Breast epithelium (tissue), 4 donors: ENCODE data around the gene CSH2. TPM values are rescaled to one million over a fixed set of nuclear protein-coding genes. Genes with fewer than 3 reads are reported as not detected.

Experiments
- DNase-seq, 2 donors: peaks; one replicate each; pipeline ENCODE4 v3.0.0-alpha.2; 2019; ENCODE audit warnings: low spot score in 2 of 2
- H3K27ac ChIP-seq, 2 donors: fragments of 200-600 bp; sonication (generic) in 1 of 2; one replicate each; pipeline ENCODE4 v1.5.1; 2016 to 2019; ENCODE audit warnings: mild to moderate bottlenecking in 1 of 2
- H3K27me3 ChIP-seq, 2 donors: fragments of 200-600 bp; sonication (generic) in 1 of 2; one replicate each; pipeline versions ENCODE4 v1.5.1 to v1.6.0; 2017 to 2019; ENCODE audit warnings: control low read depth in 1 of 2, mild to moderate bottlenecking in 1 of 2
- H3K36me3 ChIP-seq: fragments of 200-600 bp; one replicate; pipeline ENCODE4 v1.5.1; 2019
- H3K4me1 ChIP-seq, 2 donors: fragments of 200-600 bp; sonication (generic); one replicate each; pipeline ENCODE4 v1.5.1; 2016 to 2019; ENCODE audit warnings: control low read depth in 1 of 2
- H3K4me3 ChIP-seq, 3 donors: fragments of 200-600 bp; sonication (generic); 1 replicate in 2 of 3; 2 replicates in 1 of 3; pipeline ENCODE4 v1.5.1; 2016 to 2019; ENCODE audit warnings: mild to moderate bottlenecking in 3 of 3, moderate library complexity in 2 of 3
- H3K9me3 ChIP-seq, 2 donors: fragments of 200-600 bp; sonication (generic) in 1 of 2; one replicate each; pipeline ENCODE4 v1.5.1; 2016 to 2019; ENCODE audit warnings: control low read depth in 1 of 2
- CTCF ChIP-seq, 3 donors: fragments of 450-650 bp; IDR thresholded peaks; one replicate each; pipeline ENCODE4 v1.5.1; 2016 to 2017; ENCODE audit warnings: antibody characterized with exemption in 3 of 3, mild to moderate bottlenecking in 3 of 3, moderate library complexity in 3 of 3
- POLR2A ChIP-seq: fragments of 450-650 bp; IDR thresholded peaks from one replicate; pipeline ENCODE4 v1.6.1; 2016; ENCODE audit warnings: antibody characterized with exemption, mild to moderate bottlenecking, moderate library complexity
- POLR2AphosphoS5 ChIP-seq, 3 donors: sonication (generic); formaldehyde crosslinking; IDR thresholded peaks; one replicate each; pipeline ENCODE4 v1.6.1; 2017; ENCODE audit warnings: antibody characterized with exemption in 3 of 3
- intact Hi-C: fragments of 100-400 bp; cut with DNase I; formaldehyde crosslinking; loops from one replicate; pipeline ENCODE4 v1.15.1; 2023; ENCODE audit warnings: low total_unique reads
- total RNA-seq, 3 donors: library from RNA; depleted of rRNA; stranded (reverse); fragments of >200 nt; gene quantifications; one replicate each; pipeline ENCODE4 v1.1.0, GENCODE V29; 2016

CSH2 gene
- total RNA-seq, 3 donors from 2014 or later: not detected

GRCh38 chr17:63832455-63832854 lies 41.0 kb downstream of the CSH2 start:
- DNase-seq: no peak
- TF ChIP-seq POLR2A: no peak
- no peak for TF ChIP-seq POLR2AphosphoS5 (IDR thresholded peaks at IDR 0.05)
- TF ChIP-seq CTCF (IDR thresholded peaks at IDR 0.05): no peak
- peaks cover 5 to 24% of the 10 kb centered on the region in 2 donors for H3K4me1 ChIP-seq
- no peak overlapping the region for H3K27ac ChIP-seq
- no peaks in the 10 kb centered on the region for H3K36me3 ChIP-seq
- H3K9me3 ChIP-seq: no peaks in the 10 kb centered on the region
- intact Hi-C loops: no loop called here
- H3K4me3 ChIP-seq: no peak overlapping the region
- H3K27me3 ChIP-seq: no peaks in the 10 kb centered on the region

GRCh38 chr17:63832014-63832413 lies 41.5 kb downstream of the CSH2 start:
- TF ChIP-seq CTCF (IDR thresholded peaks at IDR 0.05): no peak
- no peak for TF ChIP-seq POLR2A
- TF ChIP-seq POLR2AphosphoS5 (IDR thresholded peaks at IDR 0.05): no peak
- peaks cover 4 to 20% of the 10 kb centered on the region in 2 donors for H3K4me1 ChIP-seq
- no peak overlapping the region for H3K4me3 ChIP-seq
- H3K9me3 ChIP-seq: no peaks in the 10 kb centered on the region
- no peaks in the 10 kb centered on the region for H3K27me3 ChIP-seq
- intact Hi-C loops: no loop called here
- DNase-seq: no peak
- H3K27ac ChIP-seq: no peak overlapping the region
- H3K36me3 ChIP-seq: no peaks in the 10 kb centered on the region

GRCh38 chr17:63831505-63831904 lies 42.0 kb downstream of the CSH2 start:
- TF ChIP-seq CTCF (IDR thresholded peaks at IDR 0.05) (no peak), POLR2A (no peak), POLR2AphosphoS5 (IDR thresholded peaks at IDR 0.05) (no peak)
- Histone ChIP-seq H3K27me3 (no peaks in the 10 kb centered on the region), H3K27ac (no peak overlapping the region), H3K36me3 (no peaks in the 10 kb centered on the region), H3K9me3 (no peaks in the 10 kb centered on the region), H3K4me3 (no peak overlapping the region), H3K4me1 (peaks cover 4 to 15% of the 10 kb centered on the region in 2 donors)
- intact Hi-C loops: no loop called here
- DNase-seq: no peak

GRCh38 chr17:63830904-63831491 lies 42.5 kb downstream of the CSH2 start:
- DNase-seq: no peak
- Histone ChIP-seq H3K27ac (no peak overlapping the region), H3K36me3 (no peaks in the 10 kb centered on the region), H3K27me3 (no peaks in the 10 kb centered on the region), H3K4me3 (no peak overlapping the region), H3K9me3 (no peaks in the 10 kb centered on the region), H3K4me1 (peaks cover 4 to 17% of the 10 kb centered on the region in 2 donors)
- no peak for TF ChIP-seq CTCF (IDR thresholded peaks at IDR 0.05)
- TF ChIP-seq POLR2A: no peak
- TF ChIP-seq POLR2AphosphoS5 (IDR thresholded peaks at IDR 0.05): no peak
- intact Hi-C loops: no loop called here

GRCh38 chr17:63830278-63830677 lies 43.2 kb downstream of the CSH2 start:
- H3K27me3 ChIP-seq: no peaks in the 10 kb centered on the region
- H3K4me3 ChIP-seq: no peak overlapping the region
- H3K4me1 ChIP-seq: peaks cover 4 to 22% of the 10 kb centered on the region in 2 donors
- no peaks in the 10 kb centered on the region for H3K36me3 ChIP-seq
- H3K9me3 ChIP-seq: no peaks in the 10 kb centered on the region
- H3K27ac ChIP-seq: peak overlapping the region in 1 of 2 donors; percentile 4
- intact Hi-C loops: no loop called here
- TF ChIP-seq CTCF (IDR thresholded peaks at IDR 0.05) (no peak), POLR2AphosphoS5 (IDR thresholded peaks at IDR 0.05) (no peak), POLR2A (no peak)
- no peak for DNase-seq
